Coronary artery (tissue), 2 donors: ENCODE measurements around the gene HPSE2.
"Not testable (repeated sequence)": the region's sequence is repeated elsewhere in the genome, so short reads cannot be mapped to it uniquely, and the experiment has no call there.

Source experiments
- DNase-seq: peaks from one replicate; pipeline ENCODE4 v3.0.0-alpha.2; 2017; ENCODE audit warnings: low spot score
- H3K27ac ChIP-seq, 2 donors: fragments of 200-600 bp; sonication (generic); one replicate each; pipeline ENCODE4 v1.5.1; 2016 to 2019
- H3K4me3 ChIP-seq: fragments of 200-600 bp; sonication (generic); 2 replicates; pipeline ENCODE4 v1.5.1; 2016; ENCODE audit warnings: mild to moderate bottlenecking, moderate library complexity
- TF ChIP-seq, protein P1 (sequence below): fragments of 200-600 bp; sonication (generic); IDR thresholded peaks from one replicate; pipeline ENCODE4 v1.5.1; 2019; ENCODE audit warnings: antibody characterized with exemption

Gene HPSE2

DNA sequence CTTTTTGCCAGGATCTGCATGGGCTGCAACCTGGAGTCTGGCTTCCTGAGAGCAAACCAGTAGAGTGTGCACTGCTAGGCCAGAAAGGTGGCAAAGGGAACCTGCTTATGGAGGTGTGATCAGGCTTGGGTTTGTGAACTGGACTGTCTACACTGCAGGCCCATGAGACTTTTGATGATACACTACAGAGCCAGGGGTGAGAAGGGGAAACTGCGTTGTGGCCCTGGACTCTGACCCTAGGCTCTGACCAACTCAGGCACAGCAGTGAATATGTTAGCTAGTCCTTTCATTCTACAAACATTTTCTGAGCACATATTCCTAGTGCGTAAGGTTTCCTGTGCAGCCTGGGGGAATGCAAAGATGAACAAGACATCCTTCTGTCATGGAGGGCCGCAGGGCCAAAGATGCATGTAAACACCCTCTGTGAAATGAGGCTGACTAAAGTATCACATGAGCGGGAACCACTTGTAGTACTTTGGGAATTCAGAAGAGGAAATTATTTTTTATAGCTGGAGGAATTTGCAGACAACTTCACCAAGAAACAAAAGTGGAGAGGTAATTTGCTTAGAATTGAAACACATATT is 725.1 kb downstream of the HPSE2 start:
- TF ChIP-seq, protein P1, sequence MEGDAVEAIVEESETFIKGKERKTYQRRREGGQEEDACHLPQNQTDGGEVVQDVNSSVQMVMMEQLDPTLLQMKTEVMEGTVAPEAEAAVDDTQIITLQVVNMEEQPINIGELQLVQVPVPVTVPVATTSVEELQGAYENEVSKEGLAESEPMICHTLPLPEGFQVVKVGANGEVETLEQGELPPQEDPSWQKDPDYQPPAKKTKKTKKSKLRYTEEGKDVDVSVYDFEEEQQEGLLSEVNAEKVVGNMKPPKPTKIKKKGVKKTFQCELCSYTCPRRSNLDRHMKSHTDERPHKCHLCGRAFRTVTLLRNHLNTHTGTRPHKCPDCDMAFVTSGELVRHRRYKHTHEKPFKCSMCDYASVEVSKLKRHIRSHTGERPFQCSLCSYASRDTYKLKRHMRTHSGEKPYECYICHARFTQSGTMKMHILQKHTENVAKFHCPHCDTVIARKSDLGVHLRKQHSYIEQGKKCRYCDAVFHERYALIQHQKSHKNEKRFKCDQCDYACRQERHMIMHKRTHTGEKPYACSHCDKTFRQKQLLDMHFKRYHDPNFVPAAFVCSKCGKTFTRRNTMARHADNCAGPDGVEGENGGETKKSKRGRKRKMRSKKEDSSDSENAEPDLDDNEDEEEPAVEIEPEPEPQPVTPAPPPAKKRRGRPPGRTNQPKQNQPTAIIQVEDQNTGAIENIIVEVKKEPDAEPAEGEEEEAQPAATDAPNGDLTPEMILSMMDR = no peak
- DNase-seq = no peak
- H3K27ac ChIP-seq = no peak overlapping the region

DNA sequence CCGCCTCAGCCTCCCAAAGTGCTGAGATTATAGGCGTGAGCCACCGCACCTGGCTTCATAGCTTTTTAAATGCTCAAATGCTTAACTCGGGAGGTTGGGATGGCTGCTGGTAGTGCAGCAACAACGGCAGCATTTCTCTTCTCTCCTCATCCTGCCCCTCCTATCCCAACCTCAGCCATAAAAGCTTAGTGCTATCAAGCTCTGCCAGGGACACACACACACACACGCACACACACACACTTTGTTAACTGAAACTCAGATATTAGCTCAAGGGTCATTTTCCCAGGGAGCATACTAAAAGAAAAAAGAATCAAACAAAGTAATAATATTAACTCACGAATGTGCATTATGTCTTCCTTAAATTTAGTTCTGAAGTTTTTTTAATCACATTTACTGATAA is 725.9 kb downstream of the HPSE2 start:
- H3K4me3 ChIP-seq = no peak overlapping the region
- no peak for DNase-seq
- TF ChIP-seq, protein P1 = no peak
- H3K27ac ChIP-seq = no peak overlapping the region

More for the DNA sequence above, 725.1 kb downstream of the HPSE2 start:
- H3K4me3 ChIP-seq = no peak overlapping the region

DNA sequence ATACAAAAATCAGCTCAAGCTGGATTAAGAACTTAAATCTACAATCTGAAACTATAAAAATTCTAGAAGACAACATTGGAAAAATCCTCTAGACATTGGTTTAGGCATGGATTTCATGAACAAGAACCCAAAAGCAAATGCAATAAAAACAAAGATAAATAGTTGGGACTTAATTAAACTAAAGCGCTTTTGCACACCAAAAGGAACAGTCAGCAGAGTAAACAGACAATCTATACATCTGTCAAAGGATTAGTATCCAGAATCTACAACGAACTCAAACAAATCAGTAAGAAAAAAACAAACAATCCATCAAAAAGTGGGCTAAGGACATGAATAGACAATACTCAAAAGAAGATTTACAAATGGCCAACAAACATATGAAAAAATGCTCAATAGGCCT is 733.1 kb downstream of the HPSE2 start:
- H3K4me3 ChIP-seq, DNase-seq, H3K27ac ChIP-seq: not testable (repeated sequence)

DNA sequence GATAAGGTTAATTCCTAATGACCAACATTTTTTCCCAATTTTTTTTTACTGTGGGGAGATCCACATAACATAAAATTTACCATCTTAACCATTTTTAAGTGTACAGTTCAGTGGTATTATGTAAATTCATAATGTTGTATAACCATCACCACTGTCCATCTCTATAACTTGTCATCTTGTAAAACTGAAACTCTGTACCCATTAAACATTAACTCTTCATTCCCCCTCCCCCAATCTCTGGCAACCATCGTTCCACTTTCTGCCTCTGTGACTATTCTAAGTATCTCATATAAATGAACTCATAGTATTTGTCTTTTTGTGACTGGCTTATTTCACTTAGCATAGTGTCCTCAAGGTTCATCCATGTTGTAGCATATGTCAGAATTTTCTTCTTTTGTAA is 742.9 kb downstream of the HPSE2 start:
- no peak for DNase-seq
- Histone ChIP-seq H3K4me3 (no peak overlapping the region), H3K27ac (no peak overlapping the region)
- TF ChIP-seq, protein P1 = no peak

DNA sequence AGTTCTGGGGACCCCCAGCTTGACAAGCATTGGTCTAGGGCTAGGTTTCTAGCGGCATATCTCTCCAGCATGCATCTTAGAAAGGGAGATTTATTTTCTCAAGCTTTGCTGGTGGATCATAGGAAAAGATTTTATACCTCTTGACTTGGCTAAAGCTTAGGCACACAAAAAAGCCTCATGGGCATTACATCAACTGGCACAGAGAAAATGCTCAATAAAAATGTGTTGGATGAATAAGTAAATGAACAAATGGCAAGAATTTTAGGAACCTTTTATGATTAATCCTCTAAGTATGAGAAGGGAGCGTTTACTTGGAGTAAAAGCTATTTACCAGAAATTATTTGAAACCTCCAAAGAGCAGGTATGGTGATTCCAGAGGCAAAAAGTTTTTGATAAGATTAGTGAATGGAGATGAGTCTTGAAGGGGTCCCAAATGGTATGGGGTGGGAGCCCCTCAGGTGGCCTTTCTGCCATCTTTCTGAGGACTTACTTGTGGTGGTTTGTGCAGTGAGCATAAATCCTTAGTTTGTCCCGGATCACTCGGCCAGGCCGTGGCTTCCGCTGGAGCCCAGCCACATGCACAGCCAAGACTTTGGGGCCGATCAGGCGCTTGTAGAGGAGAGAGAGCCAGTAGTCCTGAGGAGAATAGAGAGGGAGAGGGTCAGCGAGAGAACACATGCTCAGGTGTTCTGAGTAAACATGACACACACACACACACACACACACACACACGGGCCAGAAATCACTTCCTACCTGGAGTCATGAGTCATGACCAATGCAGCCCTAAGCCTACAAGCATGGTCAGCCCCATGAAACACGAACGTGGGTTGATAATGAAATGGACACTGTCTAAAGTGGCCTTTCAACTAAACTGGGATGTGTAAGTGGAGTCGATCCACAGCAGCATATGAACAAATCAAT is 745.8 kb downstream of the HPSE2 start:
- no peak for DNase-seq
- no peak overlapping the region for H3K27ac ChIP-seq
- TF ChIP-seq, protein P1 = no peak

DNA sequence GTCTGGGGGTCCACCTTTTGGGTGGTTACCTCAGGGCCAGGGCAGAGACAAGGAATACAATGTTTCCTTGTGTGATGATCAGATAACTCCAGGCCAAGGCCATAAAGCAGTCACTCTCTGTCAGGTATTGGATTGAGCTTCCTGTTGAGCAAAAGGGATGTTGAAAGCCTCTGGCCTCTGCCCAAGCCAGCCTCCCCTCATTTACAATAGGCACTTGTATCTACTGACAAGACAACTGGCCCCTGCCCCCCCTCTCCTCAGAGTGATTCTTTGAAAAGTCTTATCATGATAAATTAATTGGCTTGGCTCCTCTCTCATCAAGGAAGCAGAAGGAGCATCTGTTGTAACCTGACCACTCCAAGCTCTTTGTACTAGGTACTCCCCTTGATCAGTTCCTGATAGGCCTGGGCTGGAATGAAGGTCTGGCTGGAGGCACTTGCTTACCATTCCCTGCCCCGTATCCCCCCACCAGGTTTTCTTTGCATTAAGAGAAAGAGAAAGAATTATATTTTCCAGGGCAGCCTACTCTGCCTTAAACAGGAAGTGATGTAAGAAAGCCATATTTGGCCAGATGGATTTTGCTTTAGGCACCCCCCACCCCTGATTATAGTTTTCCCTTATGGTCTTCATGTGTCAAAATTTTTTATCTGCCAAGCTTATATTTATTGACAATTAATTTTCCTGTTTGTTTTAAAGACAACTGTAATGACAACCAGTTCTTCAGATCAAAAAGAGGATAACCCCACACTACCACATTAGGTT is 746.8 kb downstream of the HPSE2 start:
- no peak overlapping the region for H3K27ac ChIP-seq
- no peak for DNase-seq
- no peak overlapping the region for H3K4me3 ChIP-seq
- TF ChIP-seq, protein P1 = no peak

More for the DNA sequence above, 745.8 kb downstream of the HPSE2 start:
- H3K4me3 ChIP-seq = no peak overlapping the region

DNA sequence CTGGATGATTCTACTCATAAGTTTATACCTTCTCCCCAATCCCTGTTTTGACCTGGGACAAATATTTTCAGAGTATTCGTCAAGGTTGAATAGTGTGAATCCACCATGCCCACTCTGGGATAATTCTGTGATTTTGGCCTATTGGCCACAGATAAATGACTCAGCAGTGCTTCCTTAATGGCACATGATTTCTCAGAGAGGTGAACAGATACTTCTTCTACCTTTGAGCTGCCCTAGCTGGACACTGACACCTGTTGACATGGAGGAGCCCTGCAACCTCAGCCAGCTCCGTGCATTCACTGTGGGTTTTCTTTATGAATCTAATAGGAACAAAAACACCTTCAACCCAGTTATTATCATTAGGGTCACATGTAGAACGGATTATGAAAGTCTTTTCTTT is 748.0 kb downstream of the HPSE2 start:
- TF ChIP-seq, protein P1 = no peak
- H3K27ac ChIP-seq = no peak overlapping the region

More for the DNA sequence above, 748.0 kb downstream of the HPSE2 start:
- DNase-seq = no peak
- H3K4me3 ChIP-seq = no peak overlapping the region
